NCI-H446 (cell line): ENCODE measurements around the gene PPP1R17.

Experiments used
- DNase-seq, 2 experiments: peaks; one replicate each; lab custom pipeline; 2025; lab: John Stamatoyannopoulos, UW

PPP1R17 gene

GRCh38 chr7:31699050-31699449 is 12.0 kb downstream of the PPP1R17 start:
- DNase-seq, result no peak

GRCh38 chr7:31702354-31702753 is 15.3 kb downstream of the PPP1R17 start:
- no peak for DNase-seq

GRCh38 chr7:31705377-31705776 is 18.4 kb downstream of the PPP1R17 start:
- no peak for DNase-seq

GRCh38 chr7:31707089-31707488 is 20.1 kb downstream of the PPP1R17 start:
- DNase-seq, result no peak

GRCh38 chr7:31710171-31710570 is 23.2 kb downstream of the PPP1R17 start:
- DNase-seq, result peak in 1 of 2 experiments; percentile 5

- DNase-seq, result no peak
These were observed 29.3 kb downstream of the PPP1R17 start for GRCh38 chr7:31716355-31716754.

- no peak for DNase-seq
These were observed 33.4 kb downstream of the PPP1R17 start for GRCh38 chr7:31720366-31720765.

DNA sequence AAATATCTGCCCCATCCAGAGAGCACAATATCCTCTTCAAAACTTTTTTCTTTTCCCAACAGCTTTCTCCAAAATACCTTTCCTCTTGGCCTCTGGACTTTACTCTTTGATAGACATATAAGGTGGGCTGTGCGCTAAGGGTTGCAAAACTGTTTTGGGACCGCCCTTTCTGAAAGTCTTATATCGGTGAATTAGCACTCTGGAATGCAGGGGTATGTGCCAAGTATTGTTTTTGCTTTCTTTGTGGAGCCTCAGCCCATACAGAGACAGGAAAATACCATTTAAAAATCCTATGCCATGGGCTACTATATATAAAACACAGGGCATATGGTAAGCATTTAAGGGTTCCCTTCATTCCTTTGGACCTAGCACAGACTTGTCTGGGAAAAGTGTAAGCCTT is 37.7 kb downstream of the PPP1R17 start:
- no peak for DNase-seq

DNA sequence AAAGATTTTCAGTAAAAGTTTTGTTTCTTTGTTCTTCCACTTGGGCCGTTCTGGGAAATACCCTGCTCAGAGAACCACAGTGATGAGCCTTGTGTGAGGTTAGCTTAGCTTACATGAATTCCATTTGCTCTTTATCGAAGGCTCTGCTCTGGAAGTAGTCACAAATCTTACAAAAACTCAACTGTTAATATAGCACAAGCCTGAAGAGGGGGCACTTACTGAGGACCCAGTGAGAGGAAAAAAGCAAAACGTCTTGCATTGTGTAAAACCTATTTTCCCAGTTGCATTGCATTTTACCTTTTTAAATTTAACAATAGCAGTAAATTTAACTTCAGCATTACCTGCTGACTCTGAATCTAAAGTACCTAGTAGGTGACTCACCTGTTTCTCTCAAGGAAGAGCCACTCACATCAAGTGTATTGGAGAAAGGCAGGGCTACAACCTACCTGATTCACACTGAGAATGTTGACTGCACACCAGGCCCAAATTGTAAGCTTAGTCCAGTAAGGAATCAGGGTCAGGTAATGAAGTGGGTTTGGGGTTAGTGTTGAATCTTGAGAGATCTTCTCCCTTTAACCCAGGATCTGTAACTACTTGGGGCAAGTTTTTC is 42.3 kb downstream of the PPP1R17 start:
- DNase-seq, result no peak

DNA sequence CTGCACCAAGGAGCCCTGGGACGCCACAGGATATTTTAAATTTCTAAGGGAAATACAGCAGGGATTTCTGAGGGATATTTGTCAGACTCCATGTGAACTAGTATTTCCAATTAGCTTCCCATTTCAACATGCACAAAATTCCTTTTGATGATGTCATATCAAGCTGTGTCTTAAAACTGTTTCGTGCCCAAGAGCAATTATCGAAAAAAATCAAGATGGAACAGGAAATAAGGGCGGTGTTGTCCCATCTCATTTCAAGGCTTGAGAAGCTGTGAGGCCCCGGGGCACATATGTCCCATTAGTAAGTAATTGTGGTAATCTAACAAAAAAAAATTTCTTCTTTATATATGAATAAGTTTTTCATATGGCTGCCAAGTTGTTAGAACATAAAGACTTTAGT is 47.4 kb downstream of the PPP1R17 start:
- no peak for DNase-seq

- peak; percentile 83 to 90 for DNase-seq
These were observed 49.3 kb downstream of the PPP1R17 start for GRCh38 chr7:31735991-31736982.

DNA sequence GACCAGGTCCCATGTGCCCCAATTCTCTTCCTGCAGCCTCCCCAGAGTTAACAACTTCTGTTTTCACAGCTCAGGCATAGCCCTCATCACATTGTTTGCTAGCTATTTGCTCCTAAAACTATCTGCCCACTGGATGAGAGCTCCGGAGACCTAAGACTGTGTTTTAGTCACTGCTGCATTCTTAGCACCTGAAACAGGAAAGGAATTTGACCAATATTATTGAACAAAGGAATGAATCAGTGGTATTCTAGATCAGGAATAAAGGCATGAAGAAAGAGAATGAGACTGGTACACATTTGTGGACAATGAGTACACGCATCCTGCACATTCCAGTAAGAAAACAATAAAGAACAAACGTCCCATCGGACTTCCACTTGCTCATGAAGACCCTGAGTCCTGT is 54.8 kb downstream of the PPP1R17 start:
- DNase-seq, result no peak

DNA sequence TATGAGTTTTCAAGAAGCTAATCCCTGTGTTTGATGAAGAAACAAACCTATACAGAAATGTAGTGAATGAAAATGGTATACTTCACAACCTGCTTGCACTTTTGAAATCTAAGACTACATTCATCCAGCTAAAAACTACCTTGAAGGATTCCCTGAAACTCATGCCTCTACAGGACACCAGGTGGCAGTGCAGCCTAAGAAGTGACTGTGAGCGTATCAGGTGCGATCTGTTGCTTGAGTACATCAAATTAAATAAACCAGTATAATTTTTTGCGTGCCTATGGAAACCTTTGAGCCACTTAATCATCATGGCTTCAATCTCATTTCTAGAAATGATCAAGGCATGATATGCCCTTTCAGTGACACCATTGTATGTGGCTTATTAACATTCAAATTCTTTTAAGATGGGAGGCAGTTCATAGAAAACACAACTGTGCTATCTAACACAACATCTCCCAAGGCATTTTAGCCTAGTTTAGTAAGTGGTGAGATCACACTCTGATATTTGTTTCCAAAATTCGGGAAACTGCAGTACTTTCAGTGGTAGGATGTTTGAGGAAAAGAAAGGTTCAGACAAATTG is 57.4 kb downstream of the PPP1R17 start:
- peak; percentile 54 to 82 for DNase-seq

- no peak for DNase-seq
These were observed 60.5 kb downstream of the PPP1R17 start for GRCh38 chr7:31747553-31747952.

DNA sequence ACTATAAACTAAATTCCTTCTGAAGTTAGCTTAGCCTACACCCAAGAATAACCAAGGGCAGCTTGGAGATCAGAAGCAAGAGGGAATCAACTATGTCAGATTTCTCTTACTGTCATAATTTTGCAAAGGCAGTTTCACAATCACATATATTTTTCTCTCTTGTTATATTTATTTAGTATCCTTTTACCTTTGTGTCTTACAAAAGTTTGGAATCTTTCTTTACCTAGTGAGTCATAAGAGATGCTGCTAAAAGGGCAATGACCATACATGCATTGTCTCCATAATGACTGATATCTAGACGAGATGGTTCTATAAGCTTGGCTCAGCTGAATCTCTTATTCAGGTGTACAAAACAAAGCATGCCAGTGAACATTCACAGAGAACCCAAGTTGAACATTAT is 61.1 kb downstream of the PPP1R17 start:
- DNase-seq, result no peak

- DNase-seq, result no peak
These were observed 64.7 kb downstream of the PPP1R17 start for GRCh38 chr7:31751726-31752125.
